ENCODE measurements around the gene LBHD2.

GRCh38 chr14:103043257-103044015 is 40.6 kb upstream of the LBHD2 start:
- TF ChIP-seq EP300 (IDR thresholded peaks at IDR 0.05) (no peak), CTCF (IDR thresholded peaks at IDR 0.05) (no peak)
